ENCODE data around the gene SLC24A3. TPM values are rescaled to one million over a fixed set of nuclear protein-coding genes. Genes with fewer than 3 reads are reported as not detected.

Gene SLC24A3
- total RNA-seq, 1 experiment from 2014 or later = 46.0 TPM

DNA sequence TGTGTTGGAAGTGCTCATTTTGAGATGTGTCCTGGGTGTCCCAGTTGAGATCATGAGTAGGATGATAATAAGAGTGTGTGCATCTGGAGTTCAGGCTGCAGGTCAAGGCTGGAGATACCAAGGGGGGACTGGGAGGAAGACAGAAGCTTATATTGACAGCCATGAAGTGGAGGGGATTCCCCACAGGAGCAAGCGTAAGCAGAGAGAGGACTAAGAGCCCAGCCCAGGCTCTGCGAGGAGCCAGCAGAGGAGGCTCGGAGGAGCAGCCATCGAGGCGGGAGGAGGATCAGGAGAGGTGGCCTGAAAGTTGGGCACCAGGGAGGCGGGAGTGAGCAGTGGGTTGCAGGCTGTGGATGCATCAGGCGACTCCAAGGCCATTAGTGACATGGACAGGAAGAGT lies 116.2 kb downstream of the SLC24A3 start:
- intact Hi-C loops (cut with micrococcal nuclease; ENCODE audit: unreplicated experiment) = no loop called here
- CTCF ChIA-PET = no interaction called here
- no peak for TF ChIP-seq EZH2 (IDR thresholded peaks at IDR 0.05; ENCODE audit: borderline replicate concordance, low read depth, low read length, poor library complexity, severe bottlenecking)
- TF ChIP-seq, protein P1, sequence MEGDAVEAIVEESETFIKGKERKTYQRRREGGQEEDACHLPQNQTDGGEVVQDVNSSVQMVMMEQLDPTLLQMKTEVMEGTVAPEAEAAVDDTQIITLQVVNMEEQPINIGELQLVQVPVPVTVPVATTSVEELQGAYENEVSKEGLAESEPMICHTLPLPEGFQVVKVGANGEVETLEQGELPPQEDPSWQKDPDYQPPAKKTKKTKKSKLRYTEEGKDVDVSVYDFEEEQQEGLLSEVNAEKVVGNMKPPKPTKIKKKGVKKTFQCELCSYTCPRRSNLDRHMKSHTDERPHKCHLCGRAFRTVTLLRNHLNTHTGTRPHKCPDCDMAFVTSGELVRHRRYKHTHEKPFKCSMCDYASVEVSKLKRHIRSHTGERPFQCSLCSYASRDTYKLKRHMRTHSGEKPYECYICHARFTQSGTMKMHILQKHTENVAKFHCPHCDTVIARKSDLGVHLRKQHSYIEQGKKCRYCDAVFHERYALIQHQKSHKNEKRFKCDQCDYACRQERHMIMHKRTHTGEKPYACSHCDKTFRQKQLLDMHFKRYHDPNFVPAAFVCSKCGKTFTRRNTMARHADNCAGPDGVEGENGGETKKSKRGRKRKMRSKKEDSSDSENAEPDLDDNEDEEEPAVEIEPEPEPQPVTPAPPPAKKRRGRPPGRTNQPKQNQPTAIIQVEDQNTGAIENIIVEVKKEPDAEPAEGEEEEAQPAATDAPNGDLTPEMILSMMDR (conservative IDR thresholded peaks at IDR 0.05; ENCODE audit: low read depth, low read length) = no peak
- Histone ChIP-seq H3K4me1 (ENCODE audit: insufficient read depth, low read length, poor library complexity, severe bottlenecking) (peaks cover 46% of the 10 kb centered on the region), H3K36me3 (ENCODE audit: insufficient read depth, low read length, poor library complexity, severe bottlenecking) (peaks cover 6% of the 10 kb centered on the region), H3K4me3 (ENCODE audit: low read depth, low read length, poor library complexity, severe bottlenecking) (no peak overlapping the region), H3K27ac (ENCODE audit: low read depth, low read length, poor library complexity, severe bottlenecking) (peak overlapping the region; percentile 19), H3K27me3 (replicated peaks; ENCODE audit: insufficient read depth, low read depth, low read length, poor library complexity) (no peaks in the 10 kb centered on the region), H3K9me3 (ENCODE audit: low read depth, low read length, poor library complexity, severe bottlenecking) (no peaks in the 10 kb centered on the region)
- BruUV-seq (replicated peaks) = no TSS peak
- POLR2A ChIA-PET (ENCODE audit: low non-redundant PET) = no interaction called here
- DNase-seq (ENCODE audit: low spot score) = no peak

DNA sequence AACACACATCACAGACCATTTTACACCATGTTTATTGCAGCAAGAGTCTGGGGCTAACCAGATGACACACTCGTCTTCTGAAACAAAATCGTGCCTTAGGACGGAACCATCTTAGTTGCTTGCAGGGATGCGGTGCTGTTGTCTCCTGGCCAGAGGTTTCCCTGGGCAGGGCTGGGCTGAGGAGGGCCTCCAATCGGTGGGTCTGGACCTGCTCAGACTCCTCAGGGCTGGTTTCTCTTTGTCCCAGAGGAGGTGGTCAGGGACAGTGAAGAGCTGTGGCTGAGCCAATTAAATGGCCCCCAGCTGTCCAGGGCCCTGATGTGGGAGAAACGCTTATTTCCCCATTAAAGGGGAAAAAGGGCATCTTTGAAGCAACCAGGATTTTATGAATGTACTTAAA lies 117.6 kb downstream of the SLC24A3 start:
- no peaks in the 10 kb centered on the region for H3K9me3 ChIP-seq (ENCODE audit: low read depth, low read length, poor library complexity, severe bottlenecking)
- H3K27me3 ChIP-seq (replicated peaks; ENCODE audit: insufficient read depth, low read depth, low read length, poor library complexity) = no peaks in the 10 kb centered on the region
- H3K4me3 ChIP-seq (ENCODE audit: low read depth, low read length, poor library complexity, severe bottlenecking) = no peak overlapping the region
- POLR2A ChIA-PET (ENCODE audit: low non-redundant PET) = no interaction called here
- no TSS peak for BruUV-seq (replicated peaks)
- H3K4me1 ChIP-seq (ENCODE audit: insufficient read depth, low read length, poor library complexity, severe bottlenecking) = peaks cover 37% of the 10 kb centered on the region
- no peaks in the 10 kb centered on the region for H3K36me3 ChIP-seq (ENCODE audit: insufficient read depth, low read length, poor library complexity, severe bottlenecking)
- TF ChIP-seq, protein P1 (conservative IDR thresholded peaks at IDR 0.05; ENCODE audit: low read depth, low read length) = no peak
- TF ChIP-seq EZH2 (IDR thresholded peaks at IDR 0.05; ENCODE audit: borderline replicate concordance, low read depth, low read length, poor library complexity, severe bottlenecking) = no peak
- CTCF ChIA-PET = no interaction called here
- H3K27ac ChIP-seq (ENCODE audit: low read depth, low read length, poor library complexity, severe bottlenecking) = no peak overlapping the region
- DNase-seq (ENCODE audit: low spot score) = no peak
- intact Hi-C loops (cut with micrococcal nuclease; ENCODE audit: unreplicated experiment) = no loop called here

DNA sequence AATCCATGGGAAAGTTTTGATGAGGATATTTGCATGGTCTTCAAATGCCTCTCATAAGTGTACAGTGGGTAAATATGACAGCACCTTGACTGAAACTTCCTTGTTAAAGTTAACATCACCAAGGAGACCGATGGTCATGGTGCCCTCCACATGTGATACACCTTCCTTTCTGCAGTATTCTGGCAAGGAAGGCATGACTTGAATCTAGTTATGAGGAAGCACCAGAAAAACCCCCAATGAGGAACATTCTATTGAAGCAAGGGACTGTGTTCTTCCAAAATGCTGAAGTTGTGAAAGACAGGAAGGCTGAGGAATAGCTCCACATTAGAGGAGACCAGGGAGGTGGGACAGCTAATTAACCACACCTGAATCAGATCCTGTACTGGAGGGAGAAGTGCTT lies 118.3 kb downstream of the SLC24A3 start:
- no peak overlapping the region for H3K27ac ChIP-seq (ENCODE audit: low read depth, low read length, poor library complexity, severe bottlenecking)
- POLR2A ChIA-PET (ENCODE audit: low non-redundant PET) = no interaction called here
- no peaks in the 10 kb centered on the region for H3K27me3 ChIP-seq (replicated peaks; ENCODE audit: insufficient read depth, low read depth, low read length, poor library complexity)
- no peak overlapping the region for H3K4me3 ChIP-seq (ENCODE audit: low read depth, low read length, poor library complexity, severe bottlenecking)
- H3K4me1 ChIP-seq (ENCODE audit: insufficient read depth, low read length, poor library complexity, severe bottlenecking) = peaks cover 37% of the 10 kb centered on the region
- H3K9me3 ChIP-seq (ENCODE audit: low read depth, low read length, poor library complexity, severe bottlenecking) = no peaks in the 10 kb centered on the region
- no peak for TF ChIP-seq EZH2 (IDR thresholded peaks at IDR 0.05; ENCODE audit: borderline replicate concordance, low read depth, low read length, poor library complexity, severe bottlenecking)
- TF ChIP-seq, protein P1 (conservative IDR thresholded peaks at IDR 0.05; ENCODE audit: low read depth, low read length) = no peak
- DNase-seq (ENCODE audit: low spot score) = no peak
- intact Hi-C loops (cut with micrococcal nuclease; ENCODE audit: unreplicated experiment) = no loop called here
- H3K36me3 ChIP-seq (ENCODE audit: insufficient read depth, low read length, poor library complexity, severe bottlenecking) = no peaks in the 10 kb centered on the region
- CTCF ChIA-PET = no interaction called here
- no TSS peak for BruUV-seq (replicated peaks)
